Thyroid gland (tissue), 4 donors: ENCODE data around the gene FAM120B.

Experiments
- CTCF ChIP-seq, 6 experiments: fragments of 200-600 bp in 3 of 6; fragments of 450-650 bp in 3 of 6; sonication (generic) in 3 of 6; IDR thresholded peaks; one replicate each; pipeline ENCODE4 v1.5.1; 2016 to 2019; ENCODE audit warnings: antibody characterized with exemption in 6 of 6, mild to moderate bottlenecking in 2 of 6, inconsistent platforms in 1 of 6, moderate library complexity in 1 of 6
- POLR2A ChIP-seq, 2 donors: fragments of 450-650 bp; IDR thresholded peaks; one replicate each; pipeline ENCODE4 v1.6.1; 2017; ENCODE audit warnings: antibody characterized with exemption in 2 of 2, mild to moderate bottlenecking in 2 of 2, moderate library complexity in 1 of 2

- no peak for TF ChIP-seq CTCF (IDR thresholded peaks at IDR 0.05)
- no peak for TF ChIP-seq POLR2A (IDR thresholded peaks at IDR 0.05)
These were observed 141.8 kb downstream of the FAM120B start for GRCh38 chr6:170448317-170448716.
